SW 1271 (cell line): ENCODE measurements around the gene SMNDC1.

Experiments
- DNase-seq, 2 experiments: peaks; one replicate each; lab custom pipeline; 2025; lab: John Stamatoyannopoulos, UW

Gene SMNDC1

DNA sequence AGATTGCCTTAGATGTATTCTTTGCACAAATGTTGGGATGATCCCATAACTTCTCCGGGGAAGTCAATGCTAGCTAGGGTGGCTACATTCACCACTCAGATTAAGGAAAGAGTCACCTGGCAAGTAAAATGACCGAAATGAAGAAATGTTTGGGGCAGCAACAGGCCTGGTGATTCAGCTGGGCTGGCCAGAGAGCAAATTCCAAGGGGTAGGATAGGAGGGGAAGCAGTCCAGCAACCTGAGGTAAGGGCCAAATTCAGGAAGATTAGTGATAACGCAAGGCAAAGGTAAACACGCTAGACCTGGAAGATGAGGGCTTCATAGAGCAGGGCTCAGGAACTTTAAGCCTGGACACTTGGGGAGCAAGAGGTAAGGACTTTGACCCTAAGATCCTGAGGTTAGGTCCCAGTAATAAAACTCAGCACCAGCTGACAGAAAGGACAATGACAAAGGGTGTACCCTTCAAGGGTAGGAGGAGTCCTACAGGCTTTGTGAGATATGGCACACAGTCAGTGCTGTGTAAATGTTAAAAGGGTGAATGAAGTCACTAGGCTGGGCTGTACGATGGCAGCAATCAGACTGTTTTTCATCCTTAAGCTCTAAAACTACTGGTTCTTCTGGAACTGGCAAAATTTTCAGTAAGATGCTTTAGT lies 22.7 kb upstream of the SMNDC1 start:
- no peak for DNase-seq

DNA sequence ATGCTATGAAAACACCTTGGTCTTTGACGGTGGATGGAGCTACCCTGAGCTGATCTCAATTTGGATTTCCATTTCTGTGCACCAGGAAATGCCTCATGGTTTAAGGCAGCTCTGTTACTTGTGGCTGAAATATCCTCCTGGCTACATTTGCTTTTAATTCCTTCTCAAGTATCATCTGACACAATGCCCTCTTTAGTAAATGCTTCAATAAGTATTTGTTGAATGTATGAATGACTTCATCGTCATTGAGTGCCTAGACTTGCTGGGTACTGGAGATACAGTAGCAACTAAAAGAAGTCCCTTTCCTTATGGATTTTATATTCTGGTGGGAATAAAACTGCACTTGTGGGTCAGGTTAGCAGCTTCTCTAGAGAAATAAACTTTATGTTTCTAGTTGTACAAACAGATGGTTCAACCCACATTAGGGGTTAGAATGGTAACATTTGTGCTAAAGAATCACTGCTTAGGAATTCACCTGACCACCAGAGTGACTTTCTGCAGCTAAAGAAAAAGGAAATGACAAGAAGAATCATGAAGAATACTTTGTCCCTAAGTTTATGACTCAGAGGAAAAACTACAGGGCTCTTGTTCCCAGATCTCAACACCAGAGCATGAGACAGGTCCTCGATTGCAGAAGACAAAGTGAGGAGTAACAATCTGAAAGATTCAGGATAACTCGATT lies 21.8 kb upstream of the SMNDC1 start:
- peak; percentile 15 to 78 for DNase-seq

DNA sequence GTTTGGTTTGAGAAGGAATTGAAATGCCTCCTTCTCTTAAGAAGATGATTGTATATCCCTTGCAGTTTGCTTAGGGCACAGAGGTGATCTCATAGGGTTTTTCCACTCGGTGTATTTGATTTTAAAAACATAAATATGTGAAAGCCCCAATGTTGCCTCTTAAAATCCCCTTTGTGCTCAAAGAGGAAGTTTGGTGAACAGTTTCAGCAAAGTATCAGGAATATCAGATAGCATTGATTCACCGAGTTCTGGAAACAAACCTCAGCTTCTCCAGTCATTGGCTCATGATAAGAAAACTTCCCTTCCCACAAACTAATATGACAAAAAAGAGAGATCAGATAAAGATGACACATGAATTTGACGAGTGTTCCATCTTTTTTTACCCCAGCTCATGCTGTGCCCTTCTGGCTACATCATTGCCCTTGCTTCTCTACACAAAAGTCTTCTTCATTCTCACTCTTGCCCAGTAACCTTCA lies 20.1 kb upstream of the SMNDC1 start:
- DNase-seq: no peak

DNA sequence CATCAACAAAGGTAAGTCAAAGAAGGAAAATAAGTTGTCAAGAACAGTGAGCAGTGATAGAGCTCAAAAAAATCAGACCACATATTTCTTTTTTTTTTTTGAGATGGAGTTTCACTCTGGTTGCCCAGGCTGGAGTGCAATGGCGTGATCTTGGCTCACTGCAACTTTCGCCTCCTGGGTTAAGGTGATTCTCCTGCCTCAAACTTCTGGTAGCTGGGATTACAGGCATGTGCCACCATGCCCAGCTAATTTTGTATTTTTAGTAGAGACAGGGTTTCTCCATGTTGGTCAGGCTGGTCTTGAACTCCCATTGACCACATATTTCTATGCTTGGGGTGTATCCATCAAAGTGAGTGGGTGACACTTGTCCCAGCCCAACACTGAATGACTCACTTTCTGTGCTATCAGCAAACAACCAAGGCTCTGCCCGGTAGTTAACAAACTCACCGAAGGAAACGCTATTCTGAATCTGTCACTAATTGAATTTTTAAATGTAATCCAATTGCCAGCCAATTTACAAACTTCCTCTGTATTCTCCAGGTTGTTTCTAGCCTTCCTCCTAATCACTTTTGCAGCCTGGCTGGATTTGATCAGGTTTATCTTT lies 19.6 kb upstream of the SMNDC1 start:
- DNase-seq: no peak

DNA sequence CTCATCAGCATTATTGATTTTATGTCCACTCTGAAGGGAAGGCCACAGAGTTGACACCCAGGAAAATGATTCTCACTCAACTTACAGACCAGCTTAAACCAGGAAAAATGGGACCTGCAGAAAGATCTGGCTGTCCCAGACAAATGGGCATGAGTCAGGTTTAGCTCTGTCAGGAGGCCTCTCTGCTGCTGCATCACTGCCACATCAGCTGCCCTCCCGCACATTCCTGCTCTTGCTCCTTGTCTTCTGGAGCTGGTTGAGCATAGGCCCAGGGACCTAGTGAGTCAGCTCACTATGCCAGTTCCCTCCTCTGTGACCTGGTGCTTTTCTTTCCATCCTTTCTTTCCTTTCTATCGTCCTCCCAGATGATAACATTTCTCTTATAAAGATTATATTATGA lies 18.8 kb upstream of the SMNDC1 start:
- DNase-seq: no peak

DNA sequence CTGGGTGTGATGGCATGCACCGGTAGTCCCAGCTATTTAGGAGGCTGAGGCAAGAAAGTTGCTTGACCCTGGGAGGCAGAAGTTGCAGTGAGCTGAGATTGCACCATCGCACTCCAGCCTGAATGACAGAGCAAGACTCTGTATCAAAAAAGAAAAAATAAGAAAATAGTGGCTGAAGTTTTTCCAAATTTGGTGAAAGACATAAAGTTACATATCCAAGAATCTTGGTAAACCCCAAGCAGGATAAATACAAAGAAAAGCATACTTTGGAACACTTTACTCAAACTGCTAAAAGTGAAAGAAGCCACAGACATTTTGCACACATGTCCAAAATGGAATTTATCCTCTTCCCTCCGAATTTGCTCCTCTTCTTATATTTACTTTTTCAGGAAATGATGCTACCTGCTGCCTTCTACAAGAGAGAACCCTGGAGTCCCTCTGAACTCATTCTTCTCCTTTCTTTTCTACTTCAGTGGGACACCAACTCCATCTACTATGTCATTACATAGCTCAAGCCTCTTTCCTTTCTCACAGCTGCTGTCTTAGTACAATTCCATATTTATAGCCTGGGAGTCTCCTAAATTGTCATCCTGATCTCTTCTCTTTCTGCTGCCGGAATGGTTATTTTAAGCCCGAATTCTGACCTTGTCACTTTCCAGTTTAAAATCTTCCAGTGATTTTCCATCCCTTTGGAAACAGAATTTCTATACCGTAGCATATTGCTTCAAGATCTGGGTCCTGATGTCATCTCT lies 17.3 kb upstream of the SMNDC1 start:
- DNase-seq: no peak

DNA sequence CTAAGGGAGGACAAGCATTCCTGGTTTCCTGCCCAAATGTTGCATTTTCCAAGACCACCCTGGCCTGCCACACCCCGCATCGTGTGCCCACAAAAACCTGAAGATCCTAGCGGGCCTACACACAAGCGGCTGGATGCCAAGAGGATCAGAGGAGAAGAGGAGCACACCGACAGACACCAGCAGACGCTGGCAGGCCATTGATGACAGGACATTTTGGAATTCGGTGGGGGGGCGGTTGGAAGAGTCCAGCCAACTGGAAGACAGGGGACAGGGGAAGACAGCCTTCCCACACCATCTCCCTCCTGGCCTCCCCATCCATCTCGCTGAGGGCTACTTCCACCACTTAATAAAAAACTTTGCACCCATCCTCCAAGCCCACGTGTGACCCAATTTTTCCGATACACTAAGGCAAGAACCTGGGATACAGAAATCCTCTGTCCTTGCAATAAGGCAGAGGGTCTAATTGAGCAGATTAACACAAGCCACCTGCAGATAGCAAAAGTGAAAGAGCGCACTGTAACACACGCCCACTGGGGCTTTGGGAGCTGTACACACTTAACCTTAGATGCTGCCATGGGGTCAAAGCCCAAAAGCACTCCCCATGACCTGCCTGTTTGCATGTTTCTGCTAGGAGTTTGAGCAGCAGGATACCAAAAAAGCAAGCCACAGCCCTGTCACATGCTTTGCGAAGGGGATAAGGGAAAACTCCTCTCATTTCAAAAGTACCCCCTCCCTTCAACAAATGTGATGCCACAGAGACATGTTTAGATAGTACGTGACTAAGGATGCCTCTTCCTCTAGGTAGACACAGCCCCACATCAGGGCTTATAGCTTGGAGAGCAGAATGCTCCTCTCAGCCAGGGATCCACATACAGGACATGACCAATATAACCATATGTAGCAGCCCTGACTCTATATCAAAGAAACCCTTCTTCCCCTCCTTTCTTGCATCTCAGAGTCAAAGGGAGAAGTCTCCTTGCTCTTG lies 13.4 kb upstream of the SMNDC1 start:
- DNase-seq: no peak

DNA sequence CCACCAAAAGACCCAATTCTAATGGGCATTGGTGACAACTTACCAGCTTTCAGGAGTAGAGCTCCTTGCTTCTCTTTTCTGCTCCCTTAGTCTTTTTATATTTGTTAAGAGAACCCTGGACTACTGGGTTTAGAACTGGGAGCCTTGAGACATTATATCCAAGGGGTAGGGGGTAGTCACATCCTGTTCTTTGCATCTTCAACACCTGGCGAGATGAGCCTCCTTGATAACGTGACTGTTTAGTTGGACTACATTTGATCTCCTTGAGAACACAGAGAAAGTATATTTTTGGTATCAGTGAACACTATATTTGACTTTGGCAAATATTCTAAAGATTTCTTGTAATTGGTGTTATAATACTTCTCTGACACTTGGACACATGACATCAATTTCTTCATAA lies 9.0 kb upstream of the SMNDC1 start:
- DNase-seq: no peak

DNA sequence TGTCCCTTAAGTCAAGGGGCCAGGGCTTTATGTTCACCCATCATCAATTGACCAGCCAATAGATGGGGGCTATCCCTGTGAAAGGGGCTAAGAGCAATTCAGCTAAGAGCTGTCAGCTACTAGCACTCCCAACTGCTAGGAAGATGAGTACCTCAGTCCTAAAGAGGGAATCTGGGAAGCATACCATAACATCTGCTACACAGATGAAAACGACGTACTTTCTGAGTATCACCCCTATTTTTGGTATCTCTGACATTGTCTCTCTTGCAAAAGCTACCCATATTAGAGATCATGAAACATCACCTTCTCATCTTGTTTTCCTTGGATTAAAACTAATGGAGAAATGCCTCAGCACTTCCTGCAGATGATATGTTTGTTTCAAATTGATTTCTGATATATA lies 7.5 kb upstream of the SMNDC1 start:
- DNase-seq: no peak

DNA sequence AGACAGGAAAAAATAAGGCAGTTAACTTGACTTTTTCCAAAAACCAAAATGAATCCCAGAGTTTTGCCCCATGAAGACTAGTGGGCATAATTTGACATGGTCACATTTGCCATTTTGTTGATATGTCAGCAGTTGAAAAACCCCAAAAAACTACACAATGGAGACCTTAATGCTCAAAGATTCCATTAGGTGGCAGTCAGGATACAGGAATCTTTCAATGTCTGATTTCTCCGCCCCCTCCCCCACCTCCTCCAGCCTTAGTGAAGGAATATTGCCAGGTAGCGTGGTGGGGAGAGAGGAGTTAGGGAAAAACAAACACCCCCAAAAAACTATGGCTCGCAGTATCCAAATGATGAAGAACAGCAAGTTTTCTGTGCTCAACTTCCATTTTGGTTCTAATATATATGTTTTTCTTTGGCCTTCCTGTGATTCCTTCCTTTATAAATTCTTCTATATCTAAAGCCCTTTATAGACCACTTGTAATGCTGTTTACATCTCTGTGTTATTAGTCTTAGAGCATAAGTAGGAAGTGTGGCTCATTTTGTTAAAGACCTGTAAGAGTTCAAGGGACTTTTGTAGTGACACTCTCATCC lies 6.7 kb upstream of the SMNDC1 start:
- DNase-seq: peak; percentile 24 to 56

DNA sequence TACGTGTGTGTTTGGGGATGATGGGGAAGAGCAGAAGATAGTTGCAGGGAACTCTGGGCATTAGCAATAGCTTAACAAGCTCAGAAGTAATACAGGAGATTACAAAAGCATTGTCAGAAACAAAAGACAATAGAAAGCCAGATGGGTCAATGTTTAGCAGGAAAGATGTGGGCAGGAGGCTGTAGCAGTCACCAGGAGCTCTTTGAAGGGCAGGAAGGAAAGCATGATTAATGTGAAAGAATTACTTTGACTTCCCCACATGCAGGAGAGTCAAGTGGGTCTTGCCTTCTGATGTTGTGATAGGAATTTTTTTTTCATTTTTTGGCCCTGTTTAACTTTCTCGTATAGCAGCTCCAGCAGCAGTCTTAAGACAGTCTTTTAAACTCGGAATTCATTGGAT lies 6.0 kb upstream of the SMNDC1 start:
- DNase-seq: no peak

DNA sequence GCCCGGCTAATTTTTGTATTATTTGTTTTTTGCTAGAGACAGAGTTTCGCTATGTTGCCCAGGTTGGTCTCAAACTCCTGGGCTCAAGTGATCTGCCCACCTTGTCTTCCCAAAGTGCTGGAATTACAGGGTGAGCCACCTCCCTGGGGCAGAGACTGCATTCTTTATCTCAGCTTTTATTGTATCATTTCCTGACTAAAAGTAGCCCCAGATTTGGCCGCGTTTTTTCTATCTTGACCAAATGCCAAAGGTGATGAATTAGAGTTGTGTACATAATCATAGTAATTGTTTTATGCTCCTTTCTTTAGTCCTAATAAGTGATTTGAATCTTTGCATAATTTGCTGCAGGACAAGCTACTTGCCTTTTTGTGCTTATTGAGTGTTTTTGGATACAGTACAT lies 3.1 kb upstream of the SMNDC1 start:
- DNase-seq: no peak

DNA sequence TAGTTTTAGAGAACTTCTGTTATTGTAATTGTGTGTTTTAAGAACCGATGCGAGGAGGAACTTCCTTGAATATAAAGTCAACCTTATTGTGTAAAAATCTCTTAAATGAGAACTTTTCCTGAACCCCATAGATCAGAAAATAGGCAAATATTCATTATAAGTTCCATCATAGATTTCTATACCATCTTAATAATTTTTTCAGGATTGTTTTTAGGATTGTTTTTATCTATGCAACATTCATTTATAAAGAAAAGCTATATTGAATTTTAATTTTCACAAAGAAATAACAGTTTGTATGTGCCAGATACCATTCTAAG lies 1.7 kb upstream of the SMNDC1 start:
- DNase-seq: no peak

DNA sequence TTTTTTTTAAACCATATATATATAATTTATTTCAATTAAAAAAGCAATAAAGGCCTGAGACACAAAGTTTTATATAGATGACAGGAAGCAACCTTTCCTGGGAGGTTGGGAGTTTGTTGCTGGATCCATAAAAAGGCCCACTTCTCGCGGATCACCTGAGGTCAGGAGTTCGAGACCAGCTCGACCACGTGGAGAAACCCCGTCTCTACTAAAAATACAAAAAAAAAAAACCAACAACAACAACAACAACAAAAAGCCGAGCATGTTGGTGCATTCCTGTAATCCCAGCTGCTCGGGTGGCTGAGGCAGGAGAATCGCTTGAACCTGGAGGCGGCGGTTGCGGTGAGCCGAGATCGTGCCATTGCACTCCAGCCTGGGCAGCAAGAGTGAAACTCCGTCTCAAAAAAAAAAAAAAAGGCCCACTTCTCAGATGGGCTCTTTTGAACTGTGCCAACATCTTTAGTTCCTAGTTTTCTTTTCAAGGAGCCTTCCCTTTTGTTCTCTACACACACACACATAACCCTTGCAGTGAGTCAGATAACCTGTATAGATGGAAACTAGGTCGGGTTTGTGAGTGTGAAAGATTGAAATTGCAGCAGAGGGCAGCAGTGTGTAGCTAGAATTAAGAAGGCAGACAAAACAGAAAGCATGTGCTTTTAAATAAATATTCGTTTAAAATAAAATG lies 1.2 kb upstream of the SMNDC1 start:
- peak; percentile 19 to 85 for DNase-seq

DNA sequence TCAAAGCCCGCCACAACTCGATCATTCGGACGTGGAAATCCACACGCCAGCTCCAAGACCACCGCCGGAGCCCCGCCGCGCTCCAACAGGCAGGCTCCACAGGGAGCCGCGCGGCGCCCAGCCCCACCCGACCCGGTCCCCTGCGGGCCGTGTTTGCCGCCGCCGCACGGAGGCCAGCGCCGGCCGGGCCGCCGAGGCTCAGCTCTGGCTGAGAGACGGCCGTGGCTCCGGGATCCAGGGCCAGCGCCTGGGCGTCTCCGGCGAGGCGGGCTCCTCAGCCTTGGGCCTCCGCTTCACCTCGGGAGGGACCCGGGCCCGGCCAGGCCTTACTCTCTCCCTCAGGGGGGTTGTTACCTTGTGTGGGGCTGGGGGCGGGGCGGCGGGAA lies 333 bp downstream of the SMNDC1 start:
- DNase-seq: no peak

DNA sequence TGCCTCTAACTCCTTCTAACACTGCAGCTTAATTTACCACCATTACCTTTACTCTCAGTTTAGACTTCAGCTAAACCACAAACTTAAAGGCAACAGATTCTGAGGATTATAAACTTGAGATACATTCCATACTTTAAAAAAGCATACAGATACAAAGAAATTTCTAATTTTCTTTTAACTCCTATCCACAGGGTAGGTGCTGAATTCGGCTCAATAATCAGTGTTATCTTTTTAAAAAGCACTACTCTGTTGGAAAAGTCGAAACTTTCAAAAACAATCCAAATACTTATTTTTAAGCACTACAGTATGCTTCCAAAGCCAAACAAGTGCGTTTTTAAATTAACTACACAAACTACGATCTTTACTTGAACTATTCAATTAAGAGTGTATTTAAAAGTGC lies 1.0 kb downstream of the SMNDC1 start:
- no peak for DNase-seq

DNA sequence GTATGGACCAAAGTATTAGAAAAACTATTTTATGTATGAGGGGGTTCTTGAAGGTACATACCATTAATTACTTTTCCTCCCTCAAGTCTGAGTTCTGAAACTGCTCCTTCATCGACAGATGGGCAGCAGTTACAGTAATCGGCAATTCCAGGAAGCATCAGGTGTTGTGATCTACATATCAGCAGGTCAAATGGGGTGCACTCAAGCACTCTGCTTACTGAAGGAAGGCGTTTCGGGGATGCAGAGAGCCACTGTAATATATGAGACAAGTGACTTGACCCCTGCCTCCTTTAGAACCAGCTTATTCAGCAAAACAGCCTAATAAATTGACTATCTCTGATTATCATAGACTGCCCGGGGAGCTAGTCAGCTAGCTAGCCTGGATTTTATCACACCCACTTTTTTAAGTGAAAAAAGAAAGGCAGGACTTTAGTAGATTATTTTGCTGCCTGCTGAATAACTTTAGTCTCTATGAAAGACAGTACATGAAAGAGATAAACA lies 4.2 kb downstream of the SMNDC1 start:
- no peak for DNase-seq

DNA sequence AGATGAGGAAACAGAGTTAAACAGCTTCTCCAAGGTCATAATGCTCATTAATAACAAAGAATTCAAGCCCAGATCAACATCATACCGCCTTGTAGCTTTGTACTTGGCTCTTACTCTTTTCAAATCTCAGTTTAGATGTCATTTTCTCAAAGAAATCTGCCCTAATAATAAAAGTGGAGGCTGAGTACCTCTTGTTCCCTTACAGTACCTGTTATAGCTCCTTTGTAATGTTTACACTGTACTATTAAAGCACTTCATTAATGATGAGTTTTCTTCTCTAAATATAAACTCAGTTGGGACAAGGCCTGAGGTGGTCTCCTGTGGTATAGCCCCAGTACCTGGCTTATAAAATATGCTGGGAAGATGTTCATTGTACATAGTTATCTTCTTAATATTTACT lies 7.8 kb downstream of the SMNDC1 start:
- no peak for DNase-seq

DNA sequence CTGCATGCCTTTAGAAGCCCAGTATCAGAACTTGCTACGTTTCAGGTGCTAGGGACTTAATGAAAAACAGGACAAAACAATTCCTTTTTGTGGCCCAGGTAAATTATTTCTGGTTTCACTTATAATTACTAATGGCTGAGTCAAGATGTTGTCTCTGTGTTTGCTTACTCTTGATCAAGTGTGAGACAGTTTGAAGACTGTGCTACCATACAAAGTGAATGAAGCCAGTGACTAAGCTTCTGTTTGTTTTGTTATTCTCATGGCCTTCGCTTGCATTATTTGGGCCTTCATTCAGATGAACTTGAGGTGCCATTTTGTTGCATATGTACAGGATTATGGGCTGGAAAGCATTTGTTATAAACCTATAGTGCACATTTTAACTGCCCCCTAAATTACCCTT lies 17.9 kb downstream of the SMNDC1 start:
- no peak for DNase-seq

DNA sequence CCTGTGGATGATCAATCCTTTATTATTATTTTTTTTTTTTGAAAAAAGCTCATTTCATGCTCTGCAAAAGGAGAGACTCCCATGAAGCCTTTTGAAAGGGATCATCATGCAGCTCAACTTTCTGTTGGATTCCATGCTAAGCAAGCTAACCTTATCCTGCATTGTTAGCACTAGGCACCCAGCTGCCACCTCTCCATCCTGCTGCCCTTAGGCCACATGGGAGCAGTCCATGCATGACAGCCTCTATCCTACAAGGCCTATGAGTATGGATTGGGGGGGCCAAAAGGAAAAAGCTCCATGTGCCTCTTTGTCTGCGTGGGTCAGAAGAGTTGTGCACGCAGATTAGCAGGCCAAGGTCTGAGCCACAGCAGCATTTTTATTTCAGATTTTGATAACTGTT lies 19.2 kb downstream of the SMNDC1 start:
- no peak for DNase-seq

DNA sequence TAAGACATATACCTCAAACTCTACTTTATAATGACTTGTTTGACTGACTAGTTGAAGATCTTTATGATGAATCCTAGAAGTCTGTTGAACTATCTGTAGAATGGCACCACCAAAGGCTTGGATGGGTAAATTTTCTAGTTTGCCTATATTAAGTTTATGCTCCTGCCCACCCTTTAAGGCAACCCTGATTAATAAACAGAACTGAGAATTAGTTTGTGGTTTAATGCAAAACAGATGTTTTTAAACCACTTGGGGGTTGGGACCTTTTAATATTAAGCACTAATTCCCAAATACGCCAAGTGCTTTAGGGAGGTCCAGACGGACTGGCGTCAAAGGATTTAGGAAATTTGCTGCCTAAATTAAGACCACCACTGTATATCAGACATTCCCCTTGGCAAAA lies 20.5 kb downstream of the SMNDC1 start:
- DNase-seq: no peak
